HCT116 (cell line): ENCODE measurements around the gene ATF6B. TPM values are rescaled to one million over a fixed set of nuclear protein-coding genes. Genes with fewer than 3 reads are reported as not detected.

Source experiments
- ATAC-seq: fragments of 200-7000 bp; cut with Tn5 transposase; 2 replicates; pipeline ENCODE4 v1.9.1; 2020; ENCODE audit warnings: mild to moderate bottlenecking, moderate library complexity
- BruUV-seq: library from RNA; stranded (reverse); fragments of 400-500 nt; replicated peaks from 2 replicates; lab custom pipeline; 2021; lab: Mats Ljungman, UMichigan
- CTCF ChIA-PET: fragments of 300-600 bp; sonication (Branson Sonifier 250); formaldehyde crosslinking; loops from one replicate; lab custom pipeline; 2021; ENCODE audit warnings: antibody characterized with exemption; lab: Charles Lee
- POLR2A ChIA-PET: fragments of 300-600, 350-600 bp; sonication (Branson Sonifier 250); formaldehyde crosslinking; loops from one replicate; lab custom pipeline; 2021; ENCODE audit warnings: antibody characterized with exemption; lab: Charles Lee
- RAD21 ChIA-PET, 2 experiments: fragments of 300-600 bp; sonication (Branson Sonifier 250); formaldehyde crosslinking; loops; one replicate each; lab custom pipeline; 2023; ENCODE audit warnings: low total read pairs in 2 of 2; ENCODE audit not compliant: uncharacterized antibody in 2 of 2, unreplicated experiment in 2 of 2, low non-redundant PET in 1 of 2; lab: Charles Lee
- DNase-seq: peaks from one replicate; pipeline ENCODE4 v3.0.0-alpha.2; 2010; ENCODE audit warnings: low read depth, low spot score
- H2AFZ ChIP-seq: fragments of 200-600 bp; shearing (Covaris generic), sonication (generic); 2 replicates; pipeline ENCODE4 v1.6.1; 2017; ENCODE audit warnings: low read depth, mixed run types, mixed read lengths, antibody characterized with exemption, low read length; ENCODE audit not compliant: poor library complexity, severe bottlenecking
- H3K27ac ChIP-seq: 2 replicates; pipeline ENCODE4 v1.5.1; 2012; ENCODE audit warnings: low read depth, low read length
- H3K27me3 ChIP-seq: fragments of 200-600 bp; sonication (generic); 2 replicates; pipeline ENCODE4 v1.6.1; 2016; ENCODE audit warnings: mixed run types, low read length, mixed read lengths; ENCODE audit not compliant: insufficient read depth
- H3K36me3 ChIP-seq, 2 experiments: fragments of 200-500 bp in 1 of 2; fragments of 200-600 bp in 1 of 2; sonication (Bioruptor generic) in 1 of 2; sonication (generic) in 1 of 2; 2 replicates each; pipeline versions ENCODE4 v1.5.1 to v1.6.1; 2014 to 2016; ENCODE audit warnings: low read length in 2 of 2, inconsistent platforms in 1 of 2, mixed read lengths in 1 of 2, mixed run types in 1 of 2; ENCODE audit not compliant: insufficient read depth in 2 of 2, control insufficient read depth in 1 of 2
- H3K4me1 ChIP-seq, 2 experiments: fragments of 200-600 bp in 1 of 2; sonication (generic) in 1 of 2; 2 replicates each; pipeline versions ENCODE4 v1.5.1 to v1.6.1; 2012 to 2017; ENCODE audit warnings: low read length in 2 of 2, inconsistent platforms in 1 of 2, mild to moderate bottlenecking in 1 of 2, mixed read lengths in 1 of 2, mixed run types in 1 of 2, moderate library complexity in 1 of 2; ENCODE audit not compliant: insufficient read depth in 2 of 2, control insufficient read depth in 1 of 2
- H3K4me2 ChIP-seq: fragments of 200-600 bp; sonication (generic); 2 replicates; pipeline ENCODE4 v1.6.1; 2017; ENCODE audit warnings: mixed run types, low read length, mixed read lengths
- H3K4me3 ChIP-seq, 2 experiments: fragments of 200-600 bp in 1 of 2; sonication (generic) in 1 of 2; replicated peaks in 1 of 2; 2 replicates each; pipeline ENCODE4 v1.5.1; 2011 to 2016; ENCODE audit warnings: low read length in 2 of 2, control low read depth in 1 of 2, low read depth in 1 of 2, mild to moderate bottlenecking in 1 of 2, mixed read lengths in 1 of 2, mixed run types in 1 of 2
- H3K79me2 ChIP-seq: fragments of 200-600 bp; sonication (generic); 2 replicates; pipeline ENCODE4 v1.6.1; 2017; ENCODE audit warnings: mild to moderate bottlenecking, mixed run types, low read length, moderate library complexity, mixed read lengths; ENCODE audit not compliant: insufficient read depth
- H3K9ac ChIP-seq: fragments of 200-600 bp; sonication (generic); 2 replicates; pipeline ENCODE4 v1.6.1; 2016; ENCODE audit warnings: low read length, mixed read lengths
- H3K9me2 ChIP-seq: fragments of 200-600 bp; sonication (generic), shearing (Covaris generic); 2 replicates; pipeline ENCODE4 v1.6.1; 2017; ENCODE audit warnings: mixed run types, mild to moderate bottlenecking, moderate library complexity; ENCODE audit not compliant: insufficient read depth
- H3K9me3 ChIP-seq, 2 experiments: fragments of 200-500 bp in 1 of 2; fragments of 200-600 bp in 1 of 2; sonication (Bioruptor generic) in 1 of 2; sonication (generic) in 1 of 2; 2 replicates each; pipeline ENCODE4 v1.6.1; 2014 to 2017; ENCODE audit warnings: low read length in 2 of 2, mixed read lengths in 2 of 2, inconsistent platforms in 1 of 2, low read depth in 1 of 2, mild to moderate bottlenecking in 1 of 2, mixed run types in 1 of 2, moderate library complexity in 1 of 2; ENCODE audit not compliant: control insufficient read depth in 1 of 2, insufficient read depth in 1 of 2
- H4K20me1 ChIP-seq: fragments of 200-600 bp; sonication (generic), shearing (Covaris generic); 2 replicates; pipeline ENCODE4 v1.6.1; 2017; ENCODE audit warnings: mixed run types, mild to moderate bottlenecking, moderate library complexity; ENCODE audit not compliant: insufficient read depth
- CEBPB ChIP-seq: IDR thresholded peaks from 2 replicates; pipeline ENCODE4 v1.6.1; 2012; ENCODE audit warnings: low read depth
- EGR1 ChIP-seq: IDR thresholded peaks from 2 replicates; pipeline ENCODE4 v1.6.1; 2012; ENCODE audit warnings: low read depth
- EZH2 ChIP-seq: fragments of 200-600 bp; sonication (generic); IDR thresholded peaks from 2 replicates; pipeline ENCODE4 v1.6.1; 2017; ENCODE audit warnings: antibody characterized with exemption, mixed run types
- EZH2phosphoT487 ChIP-seq: fragments of 200-600 bp; IDR thresholded peaks from 2 replicates; pipeline ENCODE4 v1.6.1; 2018; ENCODE audit warnings: antibody characterized with exemption, borderline replicate concordance
- FOSL1 ChIP-seq: IDR thresholded peaks from 2 replicates; pipeline ENCODE4 v1.6.1; 2012; ENCODE audit warnings: low read depth
- JUND ChIP-seq: IDR thresholded peaks from 2 replicates; pipeline ENCODE4 v1.6.1; 2012
- POLR2A ChIP-seq: IDR thresholded peaks from 2 replicates; pipeline ENCODE4 v1.7.0; 2011; ENCODE audit warnings: borderline replicate concordance; ENCODE audit not compliant: insufficient read depth, insufficient read length; ENCODE audit errors: extremely low read depth
- POLR2AphosphoS5 ChIP-seq: IDR thresholded peaks from 2 replicates; pipeline ENCODE4 v1.6.1; 2011; ENCODE audit warnings: mild to moderate bottlenecking, low read depth, low read length, moderate library complexity
- SIN3A ChIP-seq: IDR thresholded peaks from 2 replicates; pipeline ENCODE4 v1.6.1; 2012; ENCODE audit warnings: low read depth
- SP1 ChIP-seq: IDR thresholded peaks from 2 replicates; pipeline ENCODE4 v1.6.1; 2012; ENCODE audit warnings: low read depth
- SRF ChIP-seq: IDR thresholded peaks from 2 replicates; pipeline ENCODE4 v1.6.1; 2012; ENCODE audit warnings: low read depth
- TCF7L2 ChIP-seq: IDR thresholded peaks from 2 replicates; pipeline ENCODE4 v1.7.0; 2011; ENCODE audit warnings: borderline replicate concordance, inconsistent platforms; ENCODE audit not compliant: insufficient read depth, insufficient read length; ENCODE audit errors: extremely low read depth
- YY1 ChIP-seq: IDR thresholded peaks from 2 replicates; pipeline ENCODE4 v1.6.1; 2011; ENCODE audit warnings: low read length, low read depth, moderate library complexity, mild to moderate bottlenecking; ENCODE audit not compliant: insufficient replicate concordance; ENCODE audit errors: extremely low read depth
- ZFX ChIP-seq: fragments of 450-650 bp; IDR thresholded peaks from 2 replicates; pipeline ENCODE4 v1.6.1; 2017
- intact Hi-C: fragments of 100-400 bp; cut with micrococcal nuclease; formaldehyde crosslinking; loops from 2 replicates; pipeline ENCODE4 v1.10.0; 2022
- total RNA-seq: library from RNA; stranded (reverse); gene quantifications from one replicate; pipeline ENCODE4 v1.2.1, GENCODE V29; 2021; ENCODE audit not compliant: unreplicated experiment
- TF ChIP-seq, protein P1 (sequence below): IDR thresholded peaks from 2 replicates; pipeline ENCODE4 v1.6.1; 2012
- TF ChIP-seq, protein P2 (sequence below): IDR thresholded peaks from 2 replicates; pipeline ENCODE4 v1.6.1; 2012

Gene ATF6B
- total RNA-seq, 1 experiment from 2014 or later, result 63.9 TPM

DNA sequence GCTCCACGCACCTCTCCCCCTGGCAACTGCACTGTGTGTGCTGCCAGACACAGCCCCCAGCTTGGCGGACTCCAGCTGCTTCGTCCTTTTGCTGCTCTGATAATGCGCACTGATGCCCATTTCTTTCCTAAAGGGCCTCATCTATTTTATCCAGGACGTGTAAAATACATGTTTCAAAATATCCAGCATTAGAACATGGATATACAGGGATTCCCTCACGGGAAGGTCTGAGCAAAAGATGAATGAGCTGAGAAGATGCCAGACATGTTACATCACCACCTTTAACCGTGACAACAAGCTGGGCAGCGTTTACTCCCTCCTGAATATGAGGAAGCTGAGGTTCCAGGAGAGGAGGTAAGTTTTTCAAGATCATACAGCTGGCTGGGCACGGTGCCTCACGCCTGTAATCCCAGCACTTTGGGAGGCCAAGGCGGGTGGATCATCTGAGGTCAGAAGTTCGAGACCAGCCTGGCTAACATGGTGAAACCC is 51.7 kb downstream of the ATF6B start:
- Histone ChIP-seq H3K9me2 (no peaks in the 10 kb centered on the region), H3K4me3 (no peak overlapping the region), H3K79me2 (no peaks in the 10 kb centered on the region), H2AFZ (no peak overlapping the region), H3K27me3 (no peaks in the 10 kb centered on the region), H3K9me3 (no peaks in the 10 kb centered on the region), H3K9ac (no peak overlapping the region), H4K20me1 (no peaks in the 10 kb centered on the region), H3K4me1 (peaks cover 5 to 43% of the 10 kb centered on the region in 2 experiments; a peak in 3 of 4 replicates), H3K36me3 (no peaks in the 10 kb centered on the region), H3K27ac (no peak overlapping the region), H3K4me2 (no peak overlapping the region; the same call in 1 of the 2 replicates)
- BruUV-seq, result no TSS peak
- ChIA-PET CTCF (interaction anchor here (0.8 kb wide), 1 partner anchor 11 kb away, joined by 4 read pairs; no protein-coding TSS in a partner anchor), POLR2A (no interaction called here), RAD21 (no interaction called here)
- DNase-seq (no peak), ATAC-seq (no peak)
- intact Hi-C loops, result no loop called here
- TF ChIP-seq, protein P1, sequence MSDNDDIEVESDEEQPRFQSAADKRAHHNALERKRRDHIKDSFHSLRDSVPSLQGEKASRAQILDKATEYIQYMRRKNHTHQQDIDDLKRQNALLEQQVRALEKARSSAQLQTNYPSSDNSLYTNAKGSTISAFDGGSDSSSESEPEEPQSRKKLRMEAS, result no peak
- TF ChIP-seq JUND (no peak), TCF7L2 (no peak), SIN3A (no peak), CEBPB (no peak), POLR2AphosphoS5 (no peak), SP1 (no peak), EZH2phosphoT487 (no peak), EGR1 (no peak), FOSL1 (no peak), POLR2A (no peak), YY1 (no peak), EZH2 (no peak), SRF (no peak), ZFX (no peak)
- TF ChIP-seq, protein P2, sequence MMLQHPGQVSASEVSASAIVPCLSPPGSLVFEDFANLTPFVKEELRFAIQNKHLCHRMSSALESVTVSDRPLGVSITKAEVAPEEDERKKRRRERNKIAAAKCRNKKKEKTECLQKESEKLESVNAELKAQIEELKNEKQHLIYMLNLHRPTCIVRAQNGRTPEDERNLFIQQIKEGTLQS, result no peak
